ENCODE measurements around the gene TFDP2.

GRCh38 chr3:141949972-141950371, 199.4 kb downstream of the TFDP2 start:
- TF ChIP-seq CTCF (conservative IDR thresholded peaks at IDR 0.05; ENCODE audit: low read depth in 2 of 2) (no peak), ETS1 (IDR thresholded peaks at IDR 0.05) (no peak), POLR2AphosphoS5 (IDR thresholded peaks at IDR 0.05; ENCODE audit: low read depth) (no peak), EZH2 (IDR thresholded peaks at IDR 0.05; ENCODE audit: low read depth, unreplicated experiment) (no peak), STAT1 (IDR thresholded peaks at IDR 0.05; ENCODE audit: unreplicated experiment) (no peak), JUNB (IDR thresholded peaks at IDR 0.05; ENCODE audit: unreplicated experiment) (no peak), ZNF114 (CRISPR knock-in tag; IDR thresholded peaks at IDR 0.05) (no peak), EZH2phosphoT487 (IDR thresholded peaks at IDR 0.05; ENCODE audit: unreplicated experiment) (no peak), CREB1 (CRISPR knock-in tag; IDR thresholded peaks at IDR 0.05; ENCODE audit: low read depth) (no peak), NANOG (IDR thresholded peaks at IDR 0.05; ENCODE audit: borderline replicate concordance) (no peak), ZNF331 (CRISPR knock-in tag; IDR thresholded peaks at IDR 0.05; ENCODE audit: low read depth) (no peak)
- TF ChIP-seq, protein P1, sequence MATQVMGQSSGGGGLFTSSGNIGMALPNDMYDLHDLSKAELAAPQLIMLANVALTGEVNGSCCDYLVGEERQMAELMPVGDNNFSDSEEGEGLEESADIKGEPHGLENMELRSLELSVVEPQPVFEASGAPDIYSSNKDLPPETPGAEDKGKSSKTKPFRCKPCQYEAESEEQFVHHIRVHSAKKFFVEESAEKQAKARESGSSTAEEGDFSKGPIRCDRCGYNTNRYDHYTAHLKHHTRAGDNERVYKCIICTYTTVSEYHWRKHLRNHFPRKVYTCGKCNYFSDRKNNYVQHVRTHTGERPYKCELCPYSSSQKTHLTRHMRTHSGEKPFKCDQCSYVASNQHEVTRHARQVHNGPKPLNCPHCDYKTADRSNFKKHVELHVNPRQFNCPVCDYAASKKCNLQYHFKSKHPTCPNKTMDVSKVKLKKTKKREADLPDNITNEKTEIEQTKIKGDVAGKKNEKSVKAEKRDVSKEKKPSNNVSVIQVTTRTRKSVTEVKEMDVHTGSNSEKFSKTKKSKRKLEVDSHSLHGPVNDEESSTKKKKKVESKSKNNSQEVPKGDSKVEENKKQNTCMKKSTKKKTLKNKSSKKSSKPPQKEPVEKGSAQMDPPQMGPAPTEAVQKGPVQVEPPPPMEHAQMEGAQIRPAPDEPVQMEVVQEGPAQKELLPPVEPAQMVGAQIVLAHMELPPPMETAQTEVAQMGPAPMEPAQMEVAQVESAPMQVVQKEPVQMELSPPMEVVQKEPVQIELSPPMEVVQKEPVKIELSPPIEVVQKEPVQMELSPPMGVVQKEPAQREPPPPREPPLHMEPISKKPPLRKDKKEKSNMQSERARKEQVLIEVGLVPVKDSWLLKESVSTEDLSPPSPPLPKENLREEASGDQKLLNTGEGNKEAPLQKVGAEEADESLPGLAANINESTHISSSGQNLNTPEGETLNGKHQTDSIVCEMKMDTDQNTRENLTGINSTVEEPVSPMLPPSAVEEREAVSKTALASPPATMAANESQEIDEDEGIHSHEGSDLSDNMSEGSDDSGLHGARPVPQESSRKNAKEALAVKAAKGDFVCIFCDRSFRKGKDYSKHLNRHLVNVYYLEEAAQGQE (IDR thresholded peaks at IDR 0.05; ENCODE audit: unreplicated experiment): no peak
- TF ChIP-seq, protein P2, sequence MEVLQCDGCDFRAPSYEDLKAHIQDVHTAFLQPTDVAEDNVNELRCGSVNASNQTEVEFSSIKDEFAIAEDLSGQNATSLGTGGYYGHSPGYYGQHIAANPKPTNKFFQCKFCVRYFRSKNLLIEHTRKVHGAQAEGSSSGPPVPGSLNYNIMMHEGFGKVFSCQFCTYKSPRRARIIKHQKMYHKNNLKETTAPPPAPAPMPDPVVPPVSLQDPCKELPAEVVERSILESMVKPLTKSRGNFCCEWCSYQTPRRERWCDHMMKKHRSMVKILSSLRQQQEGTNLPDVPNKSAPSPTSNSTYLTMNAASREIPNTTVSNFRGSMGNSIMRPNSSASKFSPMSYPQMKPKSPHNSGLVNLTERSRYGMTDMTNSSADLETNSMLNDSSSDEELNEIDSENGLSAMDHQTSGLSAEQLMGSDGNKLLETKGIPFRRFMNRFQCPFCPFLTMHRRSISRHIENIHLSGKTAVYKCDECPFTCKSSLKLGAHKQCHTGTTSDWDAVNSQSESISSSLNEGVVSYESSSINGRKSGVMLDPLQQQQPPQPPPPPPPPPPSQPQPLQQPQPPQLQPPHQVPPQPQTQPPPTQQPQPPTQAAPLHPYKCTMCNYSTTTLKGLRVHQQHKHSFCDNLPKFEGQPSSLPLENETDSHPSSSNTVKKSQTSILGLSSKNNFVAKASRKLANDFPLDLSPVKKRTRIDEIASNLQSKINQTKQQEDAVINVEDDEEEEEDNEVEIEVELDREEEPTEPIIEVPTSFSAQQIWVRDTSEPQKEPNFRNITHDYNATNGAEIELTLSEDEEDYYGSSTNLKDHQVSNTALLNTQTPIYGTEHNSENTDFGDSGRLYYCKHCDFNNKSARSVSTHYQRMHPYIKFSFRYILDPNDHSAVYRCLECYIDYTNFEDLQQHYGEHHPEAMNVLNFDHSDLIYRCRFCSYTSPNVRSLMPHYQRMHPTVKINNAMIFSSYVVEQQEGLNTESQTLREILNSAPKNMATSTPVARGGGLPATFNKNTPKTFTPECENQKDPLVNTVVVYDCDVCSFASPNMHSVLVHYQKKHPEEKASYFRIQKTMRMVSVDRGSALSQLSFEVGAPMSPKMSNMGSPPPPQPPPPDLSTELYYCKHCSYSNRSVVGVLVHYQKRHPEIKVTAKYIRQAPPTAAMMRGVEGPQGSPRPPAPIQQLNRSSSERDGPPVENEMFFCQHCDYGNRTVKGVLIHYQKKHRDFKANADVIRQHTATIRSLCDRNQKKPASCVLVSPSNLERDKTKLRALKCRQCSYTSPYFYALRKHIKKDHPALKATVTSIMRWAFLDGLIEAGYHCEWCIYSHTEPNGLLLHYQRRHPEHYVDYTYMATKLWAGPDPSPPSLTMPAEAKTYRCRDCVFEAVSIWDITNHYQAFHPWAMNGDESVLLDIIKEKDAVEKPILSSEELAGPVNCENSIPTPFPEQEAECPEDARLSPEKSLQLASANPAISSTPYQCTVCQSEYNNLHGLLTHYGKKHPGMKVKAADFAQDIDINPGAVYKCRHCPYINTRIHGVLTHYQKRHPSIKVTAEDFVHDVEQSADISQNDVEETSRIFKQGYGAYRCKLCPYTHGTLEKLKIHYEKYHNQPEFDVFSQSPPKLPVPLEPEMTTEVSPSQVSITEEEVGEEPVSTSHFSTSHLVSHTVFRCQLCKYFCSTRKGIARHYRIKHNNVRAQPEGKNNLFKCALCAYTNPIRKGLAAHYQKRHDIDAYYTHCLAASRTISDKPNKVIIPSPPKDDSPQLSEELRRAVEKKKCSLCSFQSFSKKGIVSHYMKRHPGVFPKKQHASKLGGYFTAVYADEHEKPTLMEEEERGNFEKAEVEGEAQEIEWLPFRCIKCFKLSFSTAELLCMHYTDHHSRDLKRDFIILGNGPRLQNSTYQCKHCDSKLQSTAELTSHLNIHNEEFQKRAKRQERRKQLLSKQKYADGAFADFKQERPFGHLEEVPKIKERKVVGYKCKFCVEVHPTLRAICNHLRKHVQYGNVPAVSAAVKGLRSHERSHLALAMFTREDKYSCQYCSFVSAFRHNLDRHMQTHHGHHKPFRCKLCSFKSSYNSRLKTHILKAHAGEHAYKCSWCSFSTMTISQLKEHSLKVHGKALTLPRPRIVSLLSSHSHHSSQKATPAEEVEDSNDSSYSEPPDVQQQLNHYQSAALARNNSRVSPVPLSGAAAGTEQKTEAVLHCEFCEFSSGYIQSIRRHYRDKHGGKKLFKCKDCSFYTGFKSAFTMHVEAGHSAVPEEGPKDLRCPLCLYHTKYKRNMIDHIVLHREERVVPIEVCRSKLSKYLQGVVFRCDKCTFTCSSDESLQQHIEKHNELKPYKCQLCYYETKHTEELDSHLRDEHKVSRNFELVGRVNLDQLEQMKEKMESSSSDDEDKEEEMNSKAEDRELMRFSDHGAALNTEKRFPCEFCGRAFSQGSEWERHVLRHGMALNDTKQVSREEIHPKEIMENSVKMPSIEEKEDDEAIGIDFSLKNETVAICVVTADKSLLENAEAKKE (CRISPR knock-in tag; IDR thresholded peaks at IDR 0.05): no peak

All from GM23338 (cell line).